ENCODE measurements around the gene ASPG.

The ASPG gene

DNA sequence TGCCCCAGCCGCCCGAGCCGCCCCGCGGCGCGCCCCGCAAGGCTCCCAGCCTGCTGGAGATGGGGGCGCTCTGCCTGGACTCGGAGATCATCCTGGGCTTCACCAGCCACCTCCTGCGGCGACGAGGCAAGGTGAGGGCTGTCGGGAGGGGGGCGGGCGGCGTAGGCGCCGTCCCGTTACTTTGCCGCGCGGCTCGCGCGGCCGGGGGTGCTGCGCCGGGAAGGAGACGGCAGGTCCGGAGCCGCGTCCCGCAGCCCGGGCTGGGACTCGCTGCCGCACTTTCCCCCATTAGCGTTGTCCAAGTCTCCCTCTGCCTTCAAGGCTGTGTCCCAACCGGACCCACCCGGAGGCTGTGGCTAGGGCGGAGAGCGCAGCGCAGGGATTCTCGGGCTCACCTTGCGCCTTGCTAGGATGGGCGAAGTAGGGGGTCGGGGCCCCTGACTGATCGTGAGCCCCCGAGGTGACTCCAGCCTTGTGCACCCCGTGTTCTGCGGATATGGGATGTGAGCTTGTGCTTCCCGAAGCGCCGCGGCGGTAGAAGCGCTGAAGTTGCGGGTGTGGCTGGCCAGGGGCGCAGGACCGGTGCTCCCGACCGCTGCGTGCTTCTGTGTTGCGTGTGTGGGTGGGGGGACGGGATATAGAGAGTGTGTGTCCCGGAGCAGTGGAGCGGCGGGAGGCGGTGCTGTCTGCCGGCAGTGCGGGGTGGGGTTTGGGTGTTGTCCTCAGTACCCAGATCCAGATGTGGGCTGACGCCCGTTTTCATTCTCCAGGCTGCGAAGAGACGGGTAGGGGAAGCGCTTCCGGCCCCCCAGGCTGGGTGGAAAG is 51.2 kb downstream of the ASPG start:
- TF ChIP-seq, protein P1, sequence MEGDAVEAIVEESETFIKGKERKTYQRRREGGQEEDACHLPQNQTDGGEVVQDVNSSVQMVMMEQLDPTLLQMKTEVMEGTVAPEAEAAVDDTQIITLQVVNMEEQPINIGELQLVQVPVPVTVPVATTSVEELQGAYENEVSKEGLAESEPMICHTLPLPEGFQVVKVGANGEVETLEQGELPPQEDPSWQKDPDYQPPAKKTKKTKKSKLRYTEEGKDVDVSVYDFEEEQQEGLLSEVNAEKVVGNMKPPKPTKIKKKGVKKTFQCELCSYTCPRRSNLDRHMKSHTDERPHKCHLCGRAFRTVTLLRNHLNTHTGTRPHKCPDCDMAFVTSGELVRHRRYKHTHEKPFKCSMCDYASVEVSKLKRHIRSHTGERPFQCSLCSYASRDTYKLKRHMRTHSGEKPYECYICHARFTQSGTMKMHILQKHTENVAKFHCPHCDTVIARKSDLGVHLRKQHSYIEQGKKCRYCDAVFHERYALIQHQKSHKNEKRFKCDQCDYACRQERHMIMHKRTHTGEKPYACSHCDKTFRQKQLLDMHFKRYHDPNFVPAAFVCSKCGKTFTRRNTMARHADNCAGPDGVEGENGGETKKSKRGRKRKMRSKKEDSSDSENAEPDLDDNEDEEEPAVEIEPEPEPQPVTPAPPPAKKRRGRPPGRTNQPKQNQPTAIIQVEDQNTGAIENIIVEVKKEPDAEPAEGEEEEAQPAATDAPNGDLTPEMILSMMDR (IDR thresholded peaks at IDR 0.05; ENCODE audit: low read depth, low read length): no peak
- no peak for DNase-seq (ENCODE audit: extremely low read depth, low read depth)

DNA sequence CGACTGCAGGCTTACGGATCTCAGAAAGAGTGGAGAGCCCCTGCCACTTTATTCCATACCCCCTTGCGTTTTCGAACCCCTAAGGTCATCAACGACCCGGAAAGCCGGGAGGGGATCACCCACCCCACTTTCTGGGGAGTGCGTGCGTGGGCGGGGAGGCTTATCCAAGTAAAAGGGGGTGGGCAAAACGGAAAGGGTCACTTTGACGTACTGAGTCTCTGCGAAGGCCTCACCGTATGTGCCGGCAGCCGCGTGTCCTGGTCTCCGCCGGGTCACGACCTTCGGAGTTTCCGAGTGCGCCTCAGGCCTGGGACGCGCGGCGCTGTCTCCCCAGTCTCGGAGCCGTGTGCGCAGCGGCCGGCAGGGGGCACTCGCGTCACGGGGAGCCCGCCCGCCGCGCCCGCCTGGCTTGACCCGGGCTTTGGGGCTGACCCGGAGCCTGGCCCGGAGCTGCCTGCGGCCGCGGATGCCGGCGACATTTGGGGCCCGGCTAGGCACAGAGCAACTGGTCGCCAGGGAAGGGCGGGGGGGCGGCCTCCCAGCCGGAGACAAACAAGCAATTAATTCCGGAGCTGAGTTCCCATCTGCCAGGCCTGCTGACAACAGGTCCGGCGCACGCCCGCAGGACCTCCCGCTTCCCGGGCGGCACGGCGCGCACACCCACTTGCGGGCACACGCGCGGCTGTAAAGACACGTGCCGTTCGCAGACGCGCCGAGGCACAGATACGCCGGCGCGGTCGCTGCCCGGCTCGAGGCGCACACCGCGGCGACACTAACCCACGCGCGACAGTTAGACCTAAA is 52.0 kb downstream of the ASPG start:
- TF ChIP-seq, protein P1 (IDR thresholded peaks at IDR 0.05; ENCODE audit: low read depth, low read length): peak; percentile 44
- no peak for DNase-seq (ENCODE audit: extremely low read depth, low read depth)

DNA sequence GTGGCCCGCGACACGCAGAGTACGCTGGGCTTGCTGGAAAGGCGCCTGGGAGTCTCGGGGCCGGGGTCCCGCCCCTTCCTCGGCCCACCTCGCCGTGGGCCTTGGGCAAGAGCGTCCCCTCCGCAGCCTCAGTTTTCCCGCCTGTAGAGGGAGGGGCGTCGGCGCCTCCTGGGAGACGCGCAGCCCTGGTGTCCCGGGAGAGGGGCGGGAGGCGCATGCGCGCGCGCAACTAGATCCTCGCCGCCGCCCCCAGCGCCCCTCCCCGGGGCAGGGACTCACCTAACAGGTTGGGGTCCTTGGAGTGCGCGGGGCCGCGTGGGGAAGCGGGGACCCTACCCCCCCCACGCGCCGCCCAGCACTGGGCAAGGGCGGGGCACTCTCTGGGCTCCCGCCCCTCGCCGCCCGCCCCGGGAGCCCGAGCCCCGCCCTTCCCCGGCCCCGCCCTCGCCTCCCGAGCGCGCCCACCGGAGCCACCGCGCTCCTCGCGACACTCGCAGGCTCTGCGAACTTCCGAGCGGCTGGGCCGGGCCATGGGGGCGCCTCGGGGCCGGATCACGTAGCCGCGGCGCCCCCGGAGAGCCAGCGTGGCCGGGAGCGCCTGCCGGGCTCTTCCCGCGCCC is 52.7 kb downstream of the ASPG start, which contains the start of gene KIF26A:
KIF26A (plus strand) TSS at position 490 of the 620 bp plus-strand sequence. CDS start 136 bp downstream, outside the sequence.
- TF ChIP-seq, protein P1 (IDR thresholded peaks at IDR 0.05; ENCODE audit: low read depth, low read length): no peak

DNA sequence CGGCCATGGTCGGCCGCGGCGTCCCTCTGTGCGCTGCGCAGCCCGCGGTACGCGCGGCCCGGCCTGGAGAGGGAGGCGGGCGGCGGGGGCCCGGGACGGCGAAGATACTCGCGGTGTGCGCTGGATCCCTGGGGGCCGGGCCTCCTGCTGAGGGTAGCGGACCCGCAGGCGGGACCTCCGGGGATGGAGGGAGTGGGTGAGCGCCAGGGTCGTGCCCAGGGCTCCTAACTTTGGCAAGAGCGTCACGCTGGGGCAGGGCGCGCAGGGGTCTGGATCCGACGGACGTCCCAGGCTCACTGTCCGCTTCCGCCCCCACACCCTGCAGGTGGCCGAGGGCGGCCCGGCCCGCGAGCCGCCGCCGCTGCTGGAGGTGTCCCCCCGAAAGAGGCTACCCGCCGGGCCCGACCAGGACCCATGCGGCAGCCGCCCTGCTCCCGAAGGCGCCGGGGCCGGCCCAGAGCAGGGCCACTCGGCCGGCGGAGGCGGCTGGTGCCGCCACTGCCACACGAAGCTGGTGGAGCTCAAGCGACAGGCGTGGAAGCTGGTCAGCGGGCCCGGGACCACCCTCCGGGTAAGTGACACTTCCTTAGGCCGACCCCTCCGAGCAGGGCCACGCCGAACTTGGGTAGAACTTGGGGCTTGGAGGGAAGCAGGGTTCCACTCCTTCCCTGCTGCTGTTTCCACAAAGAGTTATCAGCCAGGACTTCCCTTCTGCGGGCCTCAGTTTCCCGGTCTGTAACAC is 53.4 kb downstream of the ASPG start:
- DNase-seq (ENCODE audit: extremely low read depth, low read depth): no peak
- TF ChIP-seq, protein P1 (IDR thresholded peaks at IDR 0.05; ENCODE audit: low read depth, low read length): no peak

More for the DNA sequence above, 52.7 kb downstream of the ASPG start, which contains the start of gene KIF26A:
- DNase-seq (ENCODE audit: extremely low read depth, low read depth): no peak

DNA sequence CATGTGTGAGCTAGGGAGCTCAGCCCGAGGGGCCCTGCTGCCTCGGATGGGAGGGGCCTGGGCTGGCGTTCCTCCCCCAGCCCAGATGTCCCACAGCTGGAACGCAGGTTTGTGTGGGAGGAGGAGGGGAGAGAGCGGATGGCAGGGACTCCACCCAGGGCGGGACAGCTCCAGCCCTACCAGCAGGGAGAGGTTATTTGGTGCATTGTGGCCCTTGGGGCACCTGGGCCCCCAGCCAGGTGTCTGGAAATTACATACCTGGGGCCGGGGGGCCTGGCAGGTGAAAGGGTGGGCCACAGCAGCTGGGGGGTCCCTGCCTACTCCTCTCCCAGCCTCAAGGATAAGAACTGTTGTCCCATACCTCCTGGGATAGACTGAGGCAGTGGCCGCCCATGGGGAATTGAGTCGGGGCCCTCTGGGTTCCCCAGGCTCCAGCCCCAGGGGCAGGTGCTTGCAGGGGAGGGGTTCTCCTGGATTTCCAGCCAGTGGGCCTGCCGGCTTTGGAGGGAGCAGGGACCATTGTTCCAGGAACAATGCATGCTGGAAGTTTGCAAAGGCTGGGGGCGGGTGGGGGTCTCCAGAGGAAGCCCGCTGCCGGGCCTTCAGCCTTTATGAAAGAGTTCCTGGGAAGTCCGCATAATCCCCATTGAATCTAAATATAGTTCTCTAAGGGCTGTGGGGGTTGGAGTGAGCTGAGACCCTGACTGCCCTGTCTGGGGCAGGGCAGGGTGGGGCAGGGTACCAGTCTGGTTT is 54.1 kb downstream of the ASPG start:
- DNase-seq (ENCODE audit: extremely low read depth, low read depth): no peak
- TF ChIP-seq, protein P1 (IDR thresholded peaks at IDR 0.05; ENCODE audit: low read depth, low read length): no peak

DNA sequence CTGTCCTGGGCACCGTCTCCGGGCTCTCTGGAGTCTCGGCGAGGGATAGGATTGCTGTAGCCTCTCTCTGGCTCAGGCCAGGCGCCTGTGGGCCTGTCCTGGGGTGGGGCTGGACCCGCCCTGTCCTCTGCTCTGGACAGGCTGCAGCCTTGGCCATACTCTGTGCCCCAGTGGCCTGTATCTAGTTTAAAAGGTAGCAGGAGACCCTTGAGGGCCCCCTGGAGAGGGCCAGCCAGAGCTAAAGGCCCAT is 54.6 kb downstream of the ASPG start:
- DNase-seq (ENCODE audit: extremely low read depth, low read depth): no peak
- TF ChIP-seq, protein P1 (IDR thresholded peaks at IDR 0.05; ENCODE audit: low read depth, low read length): no peak

All from AG09319 (cell line).